HG02852 (cell line): ENCODE measurements around the gene PDE4B.

ENCODE experiments used
- ATAC-seq: cut with Tn5 transposase; IDR thresholded peaks from one replicate; pipeline ENCODE4 v1.9.1; 2021; ENCODE audit warnings: mild to moderate bottlenecking, moderate library complexity; ENCODE audit not compliant: unreplicated experiment

The PDE4B gene

GRCh38 chr1:65792669-65793358 is at the start of gene PDE4B:
Gene PDE4B (plus strand): TSS chr1:65792895.
- no peak for ATAC-seq

- ATAC-seq: no peak
Observed at GRCh38 chr1:65744731-65745130, 48.0 kb upstream of the PDE4B start.

GRCh38 chr1:65751961-65752360 is 40.7 kb upstream of the PDE4B start:
- no peak for ATAC-seq

GRCh38 chr1:65756616-65757015 is 36.1 kb upstream of the PDE4B start:
- ATAC-seq: no peak

DNA sequence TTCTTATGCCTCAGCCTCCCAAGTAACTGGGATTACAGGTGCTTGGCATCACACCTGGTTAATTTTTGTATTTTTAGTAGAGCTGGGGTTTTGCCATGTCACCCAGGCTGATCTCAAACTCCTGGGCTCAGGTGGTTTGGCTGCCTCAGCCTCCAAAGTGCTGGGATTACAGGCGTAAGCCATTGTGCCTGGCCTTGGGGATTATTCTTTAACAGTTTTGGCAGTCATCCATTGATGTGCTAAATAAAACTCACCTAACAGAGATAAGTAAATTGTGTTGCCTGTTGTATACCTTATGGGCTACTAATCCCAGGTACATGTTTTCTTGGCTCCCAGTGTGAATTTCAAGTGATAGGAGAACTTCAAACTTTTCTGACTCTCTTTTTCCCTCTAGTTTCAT is 35.2 kb upstream of the PDE4B start:
- ATAC-seq: no peak

GRCh38 chr1:65758128-65758527 is 34.6 kb upstream of the PDE4B start:
- ATAC-seq: no peak

DNA sequence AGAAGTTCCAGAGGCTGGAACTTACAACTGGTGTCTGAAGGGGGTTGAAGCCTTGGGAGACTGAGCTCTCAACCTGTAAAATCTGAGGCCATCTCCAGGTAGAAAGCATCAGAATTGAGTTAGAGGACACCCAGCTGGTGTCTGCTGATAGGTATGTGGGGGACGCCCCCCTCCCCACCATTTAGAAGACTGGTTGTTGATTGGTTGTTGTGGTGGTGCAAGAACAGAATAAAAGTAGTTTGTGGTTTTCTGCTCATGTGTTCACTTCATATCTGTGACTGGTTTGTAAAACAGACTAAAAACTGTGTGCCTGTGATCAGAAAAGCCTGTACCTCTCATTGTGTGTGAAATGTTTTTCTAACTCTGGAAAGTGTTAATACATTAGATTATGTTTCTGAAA is 33.2 kb upstream of the PDE4B start:
- ATAC-seq: no peak

DNA sequence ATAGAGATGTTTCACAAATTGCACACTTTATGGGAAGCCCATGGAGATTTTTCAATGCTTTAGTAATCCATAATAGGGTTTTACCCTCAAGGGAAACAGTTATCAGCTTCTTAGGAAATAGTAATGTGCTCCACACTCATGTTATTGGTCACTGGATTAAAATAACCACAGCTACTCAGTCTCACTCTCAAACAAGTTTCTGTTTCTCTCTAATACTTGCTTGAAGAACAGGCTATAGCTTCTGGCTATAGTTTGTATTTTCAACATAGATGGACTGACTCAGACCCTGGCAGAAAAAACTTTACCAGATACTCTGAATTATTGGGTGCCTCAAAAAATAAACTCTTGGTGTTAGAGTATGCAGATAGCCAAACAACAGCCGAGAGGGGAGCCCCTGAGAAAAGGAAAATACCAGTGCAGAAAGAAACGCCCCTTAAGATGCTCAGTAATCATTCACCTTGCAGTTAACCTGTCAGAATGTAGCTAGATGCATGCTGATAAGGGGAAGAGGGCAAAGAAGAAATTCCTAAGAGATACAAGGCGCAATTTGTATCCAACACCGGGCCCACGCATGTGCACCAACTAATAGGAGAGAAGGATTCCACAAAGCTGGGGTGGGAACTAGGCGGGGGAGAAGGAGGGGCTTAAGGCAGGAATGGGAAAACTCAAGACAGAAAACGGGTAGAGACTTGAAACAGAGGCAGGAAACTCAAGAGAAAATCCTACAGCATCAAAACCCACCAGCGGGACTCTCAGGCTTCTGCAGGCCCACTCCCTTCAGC is 30.4 kb upstream of the PDE4B start:
- no peak for ATAC-seq

- ATAC-seq: no peak
Observed at GRCh38 chr1:65764052-65764451, 28.6 kb upstream of the PDE4B start.

- ATAC-seq: no peak
Observed at GRCh38 chr1:65765631-65766030, 27.1 kb upstream of the PDE4B start.

- ATAC-seq: no peak
Observed at GRCh38 chr1:65769636-65770035, 23.1 kb upstream of the PDE4B start.

- no peak for ATAC-seq
Observed at GRCh38 chr1:65772607-65773006, 20.1 kb upstream of the PDE4B start.

GRCh38 chr1:65773391-65774123 is 19.1 kb upstream of the PDE4B start:
- ATAC-seq: no peak

GRCh38 chr1:65788762-65789161 is 3.9 kb upstream of the PDE4B start:
- ATAC-seq: no peak

DNA sequence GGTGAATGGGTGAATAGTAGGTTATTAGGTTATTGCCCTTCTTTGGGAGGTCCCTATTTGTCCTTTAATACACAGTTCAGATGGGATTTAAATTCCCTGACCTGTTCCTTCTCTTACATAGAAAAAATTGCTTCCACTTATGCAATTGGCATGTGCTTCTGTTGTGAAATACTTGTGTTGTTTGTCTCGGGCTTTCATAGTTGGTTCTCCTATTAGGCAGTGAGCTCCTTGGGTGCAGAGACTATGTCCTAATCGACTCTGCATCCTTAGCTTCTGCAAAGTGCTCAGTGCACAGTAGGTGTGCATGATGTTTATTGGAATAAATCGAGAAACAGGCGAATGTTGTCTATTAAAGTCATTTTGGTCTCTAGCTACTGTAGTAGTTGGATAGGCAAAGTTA is 1.3 kb upstream of the PDE4B start:
- ATAC-seq: no peak

DNA sequence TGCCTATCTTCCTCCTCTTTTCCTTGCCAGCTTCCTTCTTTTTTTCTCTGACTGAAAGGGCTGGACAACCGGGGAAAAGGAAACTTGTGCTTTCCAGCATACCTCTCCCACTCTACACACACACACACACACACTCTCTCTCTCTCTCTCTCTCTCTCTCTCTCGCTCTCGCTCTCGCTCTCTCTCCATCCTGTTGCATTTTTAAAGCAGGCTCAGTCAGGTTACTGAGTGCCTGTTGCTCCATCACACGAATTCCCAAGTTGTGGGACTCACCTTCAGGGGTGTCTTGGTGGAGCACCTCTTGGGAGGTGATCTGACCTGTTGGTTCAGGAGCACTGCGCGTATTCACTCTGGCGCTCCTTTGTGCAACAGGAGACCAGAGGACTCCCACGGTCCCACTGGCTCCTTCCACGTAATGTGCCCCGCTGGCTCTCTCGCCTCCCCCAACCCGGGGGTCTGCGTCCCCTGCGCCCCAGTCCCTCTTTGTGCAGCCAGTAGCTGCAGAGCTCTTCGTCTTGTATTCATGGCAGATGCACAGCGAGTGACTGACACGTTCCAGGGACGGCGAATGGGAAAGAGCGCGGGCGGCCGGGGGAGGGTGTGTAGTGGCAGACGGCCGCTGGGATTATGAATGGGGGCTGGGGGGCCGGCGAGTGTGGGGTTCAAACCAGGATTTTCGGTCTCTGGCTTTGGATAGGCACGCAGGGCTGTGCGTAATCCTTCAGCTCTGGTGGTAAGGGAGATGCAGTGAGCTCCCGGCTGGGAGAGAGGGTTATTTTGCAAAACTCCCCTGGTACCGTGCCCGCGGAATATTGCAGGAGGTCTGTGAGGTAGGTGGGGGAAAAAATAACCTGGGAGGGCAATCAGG is 660 bp upstream of the PDE4B start:
- ATAC-seq: no peak

DNA sequence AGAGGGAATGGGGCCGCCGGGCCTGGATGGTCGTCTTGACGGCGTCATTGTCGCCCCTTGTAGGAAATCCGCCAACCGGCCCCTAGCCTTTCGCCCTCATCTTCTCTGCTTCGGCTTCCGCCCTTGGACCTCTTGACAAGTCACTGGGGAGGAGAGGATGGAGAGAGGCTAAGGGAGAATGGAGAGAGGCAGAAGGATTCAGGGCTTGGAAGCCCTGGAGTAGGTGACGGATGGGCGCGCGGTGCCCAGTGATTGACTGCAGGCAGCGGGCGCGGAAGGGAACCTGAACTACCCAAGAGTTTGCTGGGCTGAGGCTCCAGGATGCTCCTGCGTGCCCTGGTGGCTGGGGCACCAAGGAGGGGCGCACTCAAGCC is 651 bp downstream of the PDE4B start:
- no peak for ATAC-seq

GRCh38 chr1:65795311-65795710 is 2.6 kb downstream of the PDE4B start:
- no peak for ATAC-seq

GRCh38 chr1:65799601-65800000 is 6.9 kb downstream of the PDE4B start:
- ATAC-seq: no peak

GRCh38 chr1:65804584-65804983 is 11.9 kb downstream of the PDE4B start:
- no peak for ATAC-seq

GRCh38 chr1:65812065-65812464 is 19.4 kb downstream of the PDE4B start:
- peak; percentile 99 for ATAC-seq
